ENCODE measurements around the gene TMEM245.

TMEM245 gene

GRCh38 chr9:109017493-109017892, 102.3 kb downstream of the TMEM245 start:
- no peak for DNase-seq

GRCh38 chr9:109017061-109017460, 102.7 kb downstream of the TMEM245 start:
- DNase-seq = no peak

- no peak for DNase-seq
Observed at GRCh38 chr9:109016132-109016531, 103.6 kb downstream of the TMEM245 start.

- DNase-seq = no peak
Observed at GRCh38 chr9:109014608-109015280, 105.0 kb downstream of the TMEM245 start.

- DNase-seq = no peak
Observed at GRCh38 chr9:109013679-109014607, 105.8 kb downstream of the TMEM245 start.

GRCh38 chr9:109012876-109013678, 106.7 kb downstream of the TMEM245 start, which contains the start of gene CTNNAL1:
Gene CTNNAL1, minus strand, starts transcription at chr9:109013499. Its CDS starts 57 bp downstream, at chr9:109013442.
- DNase-seq = peak; percentile 79

GRCh38 chr9:109012009-109012875, 107.5 kb downstream of the TMEM245 start:
- DNase-seq = peak; percentile 70

GRCh38 chr9:109011231-109011671, 108.5 kb downstream of the TMEM245 start:
- peak; percentile 27 for DNase-seq

- DNase-seq = peak; percentile 69
Observed at GRCh38 chr9:109010746-109011145, 109.0 kb downstream of the TMEM245 start.

- DNase-seq = no peak
Observed at GRCh38 chr9:109005678-109006077, 114.1 kb downstream of the TMEM245 start.

- DNase-seq = no peak
Observed at GRCh38 chr9:109003116-109003515, 116.6 kb downstream of the TMEM245 start.

- no peak for DNase-seq
Observed at GRCh38 chr9:109002141-109002540, 117.6 kb downstream of the TMEM245 start.

GRCh38 chr9:109001275-109001676, 118.5 kb downstream of the TMEM245 start:
- DNase-seq = no peak

GRCh38 chr9:108997112-108997511, 122.6 kb downstream of the TMEM245 start:
- DNase-seq = no peak

GRCh38 chr9:108996643-108997042, 123.1 kb downstream of the TMEM245 start:
- DNase-seq = peak; percentile 2

- DNase-seq = peak; percentile 33
Observed at GRCh38 chr9:108994695-108995094, 125.1 kb downstream of the TMEM245 start.

- no peak for DNase-seq
Observed at GRCh38 chr9:108991479-108991878, 128.3 kb downstream of the TMEM245 start.

GRCh38 chr9:108983885-108984284, 135.9 kb downstream of the TMEM245 start:
- no peak for DNase-seq

- no peak for DNase-seq
Observed at GRCh38 chr9:108980893-108981292, 138.9 kb downstream of the TMEM245 start.

- no peak for DNase-seq
Observed at GRCh38 chr9:108978205-108978604, 141.5 kb downstream of the TMEM245 start.

GRCh38 chr9:108973895-108974294, 145.9 kb downstream of the TMEM245 start:
- DNase-seq = no peak

- no peak for DNase-seq
Observed at GRCh38 chr9:108972626-108973209, 147.0 kb downstream of the TMEM245 start.
